K562 (cell line): ENCODE measurements around the gene SNX9. TPM values are rescaled to one million over a fixed set of nuclear protein-coding genes. Genes with fewer than 3 reads are reported as not detected.

ENCODE experiments used
- ARID3B ChIP-seq: fragments of 250-450 bp; sonication (Bioruptor Pico); IDR thresholded peaks from 2 replicates; pipeline ENCODE4 v1.4.0; 2020; ENCODE audit warnings: borderline replicate concordance
- BCLAF1 ChIP-seq, 2 experiments: fragments of 450-650 bp in 1 of 2; IDR thresholded peaks; 2 replicates each; pipeline ENCODE4 v1.6.1; 2011 to 2017; ENCODE audit warnings: low read depth in 2 of 2, antibody characterized with exemption in 1 of 2, borderline replicate concordance in 1 of 2, low read length in 1 of 2, mild to moderate bottlenecking in 1 of 2, mixed read lengths in 1 of 2; ENCODE audit not compliant: control insufficient read depth in 1 of 2
- BCOR ChIP-seq: fragments of 450-650 bp; IDR thresholded peaks from 2 replicates; pipeline ENCODE4 v1.6.1; 2016
- BMI1 ChIP-seq: fragments of 150-350 bp; IDR thresholded peaks from 2 replicates; pipeline ENCODE4 v1.6.1; 2014; ENCODE audit warnings: low read length
- CBFA2T2 ChIP-seq: fragments of 450-650 bp; conservative IDR thresholded peaks from 2 replicates; pipeline ENCODE4 v1.6.1; 2017; ENCODE audit warnings: mild to moderate bottlenecking
- FOSL1 ChIP-seq: fragments of 200-800 bp; sonication (Bioruptor generic); conservative IDR thresholded peaks from 2 replicates; pipeline ENCODE4 v1.6.1; 2016; ENCODE audit warnings: missing genetic modification characterization, missing compliant biosample characterization
- GTF2F1 ChIP-seq: IDR thresholded peaks from 2 replicates; pipeline ENCODE4 v1.6.1; 2011; ENCODE audit warnings: low read depth, low read length, improper control_type of control experiment
- KDM1A ChIP-seq, 2 experiments: fragments of 450-650 bp; IDR thresholded peaks; 2 replicates each; pipeline ENCODE4 v1.6.1; 2016; ENCODE audit warnings: mild to moderate bottlenecking in 2 of 2
- MCM7 ChIP-seq, 2 experiments: fragments of 450-650 bp; IDR thresholded peaks; 2 replicates each; pipeline ENCODE4 v1.6.1; 2016 to 2018
- NR4A1 ChIP-seq, 2 experiments: fragments of 250-450 bp in 1 of 2; fragments of 450-650 bp in 1 of 2; sonication (Bioruptor Pico) in 1 of 2; IDR thresholded peaks; 2 replicates each; pipeline versions ENCODE4 v1.4.0 to v1.6.1; 2016 to 2020; ENCODE audit warnings: mild to moderate bottlenecking in 2 of 2, missing compliant biosample characterization in 1 of 2, missing genetic modification characterization in 1 of 2, moderate library complexity in 1 of 2
- SUPT5H ChIP-seq: fragments of 450-650 bp; IDR thresholded peaks from 2 replicates; pipeline ENCODE4 v1.6.1; 2016
- XRCC3 ChIP-seq: fragments of 450-650 bp; IDR thresholded peaks from 2 replicates; pipeline ENCODE4 v1.6.1; 2017; ENCODE audit warnings: mild to moderate bottlenecking, moderate library complexity
- ZEB2 ChIP-seq: fragments of 450-650 bp; IDR thresholded peaks from 2 replicates; pipeline ENCODE4 v1.6.1; 2016
- ZNF274 ChIP-seq: IDR thresholded peaks from 2 replicates; pipeline ENCODE4 v1.6.1; 2011; ENCODE audit warnings: low read depth, mild to moderate bottlenecking, low read length, moderate library complexity, borderline replicate concordance
- ZNF778 ChIP-seq: fragments of 450-650 bp; formaldehyde crosslinking; IDR thresholded peaks from 2 replicates; pipeline ENCODE4 v1.4.0; 2020; ENCODE audit warnings: mild to moderate bottlenecking, moderate library complexity
- ZNF79 ChIP-seq: fragments of 250-450 bp; sonication (Bioruptor Pico); IDR thresholded peaks from 2 replicates; pipeline ENCODE4 v1.4.0; 2020; ENCODE audit warnings: low read depth, mild to moderate bottlenecking, moderate library complexity
- polyA plus RNA-seq, 8 experiments: library from polyadenylated mRNA; depleted of rRNA in 4 of 8; stranded (reverse) in 5 of 8; unstranded in 3 of 8; fragments of >200 nt; fragmentation: Nextera tagmentation in 2 of 8; fragmentation: Illumina TruSeq in 1 of 8; extraction: Ambion mirVana in 2 of 8; extraction: Trizol in 1 of 8; gene quantifications; 2 replicates each; pipeline versions ENCODE4 v1.2.1 to v1.2.3, GENCODE V29; 2011 to 2014; ENCODE audit warnings: inconsistent platforms in 1 of 8, missing spikeins in 1 of 8
- total RNA-seq, 7 experiments: library from RNA; depleted of rRNA in 6 of 7; stranded (reverse); fragments of >200 nt in 6 of 7; fragmentation: Illumina TruSeq in 2 of 7; extraction: Trizol in 2 of 7; gene quantifications; 2 replicates each; pipeline versions ENCODE4 v1.2.1 to v1.2.3, GENCODE V29; 2011 to 2021; ENCODE audit warnings: low replicate concordance in 1 of 7
- TF ChIP-seq, protein P1 (sequence below): fragments of 200-800 bp; sonication (Bioruptor generic); IDR thresholded peaks from 2 replicates; pipeline ENCODE4 v1.6.1; 2016; ENCODE audit warnings: missing genetic modification characterization, missing compliant biosample characterization
- TF ChIP-seq, protein P2 (sequence below): sonication (generic); formaldehyde crosslinking; IDR thresholded peaks from 2 replicates; pipeline ENCODE4 v1.8.0; 2022; ENCODE audit warnings: mild to moderate bottlenecking, missing genetic modification reagents

The SNX9 gene
- total and polyA plus RNA-seq, 9 of the 15 experiments (the other 6 are each of a cell fraction or from before 2014, with no cell fraction given) = 6.0 to 81.7 (median 57.1) TPM

- TF ChIP-seq ARID3B (CRISPR knock-in tag) (no peak), BCOR (peak; percentile 55), GTF2F1 (peak; percentile 36; the same call in 1 of the 2 replicates), ZNF79 (CRISPR knock-in tag) (no peak), BMI1 (no peak), NR4A1 (CRISPR knock-in tag; IDR thresholded peaks at IDR 0.05) (no peak), NR4A1 (tag; IDR thresholded peaks at IDR 0.05) (no peak), MCM7 (IDR thresholded peaks at IDR 0.05) (no peak), KDM1A (IDR thresholded peaks at IDR 0.05) (no peak), CBFA2T2 (no peak), BCLAF1 (IDR thresholded peaks at IDR 0.05; ENCODE audit: borderline replicate concordance in 1 of 2, control insufficient read depth in 1 of 2, low read depth in 2 of 2, low read length in 1 of 2) (no peak), ZNF778 (no peak), SUPT5H (no peak), ZNF274 (no peak), ZEB2 (peak; percentile 93), XRCC3 (no peak), FOSL1 (no peak; the same call in 1 of the 2 replicates)
- TF ChIP-seq, protein P1, sequence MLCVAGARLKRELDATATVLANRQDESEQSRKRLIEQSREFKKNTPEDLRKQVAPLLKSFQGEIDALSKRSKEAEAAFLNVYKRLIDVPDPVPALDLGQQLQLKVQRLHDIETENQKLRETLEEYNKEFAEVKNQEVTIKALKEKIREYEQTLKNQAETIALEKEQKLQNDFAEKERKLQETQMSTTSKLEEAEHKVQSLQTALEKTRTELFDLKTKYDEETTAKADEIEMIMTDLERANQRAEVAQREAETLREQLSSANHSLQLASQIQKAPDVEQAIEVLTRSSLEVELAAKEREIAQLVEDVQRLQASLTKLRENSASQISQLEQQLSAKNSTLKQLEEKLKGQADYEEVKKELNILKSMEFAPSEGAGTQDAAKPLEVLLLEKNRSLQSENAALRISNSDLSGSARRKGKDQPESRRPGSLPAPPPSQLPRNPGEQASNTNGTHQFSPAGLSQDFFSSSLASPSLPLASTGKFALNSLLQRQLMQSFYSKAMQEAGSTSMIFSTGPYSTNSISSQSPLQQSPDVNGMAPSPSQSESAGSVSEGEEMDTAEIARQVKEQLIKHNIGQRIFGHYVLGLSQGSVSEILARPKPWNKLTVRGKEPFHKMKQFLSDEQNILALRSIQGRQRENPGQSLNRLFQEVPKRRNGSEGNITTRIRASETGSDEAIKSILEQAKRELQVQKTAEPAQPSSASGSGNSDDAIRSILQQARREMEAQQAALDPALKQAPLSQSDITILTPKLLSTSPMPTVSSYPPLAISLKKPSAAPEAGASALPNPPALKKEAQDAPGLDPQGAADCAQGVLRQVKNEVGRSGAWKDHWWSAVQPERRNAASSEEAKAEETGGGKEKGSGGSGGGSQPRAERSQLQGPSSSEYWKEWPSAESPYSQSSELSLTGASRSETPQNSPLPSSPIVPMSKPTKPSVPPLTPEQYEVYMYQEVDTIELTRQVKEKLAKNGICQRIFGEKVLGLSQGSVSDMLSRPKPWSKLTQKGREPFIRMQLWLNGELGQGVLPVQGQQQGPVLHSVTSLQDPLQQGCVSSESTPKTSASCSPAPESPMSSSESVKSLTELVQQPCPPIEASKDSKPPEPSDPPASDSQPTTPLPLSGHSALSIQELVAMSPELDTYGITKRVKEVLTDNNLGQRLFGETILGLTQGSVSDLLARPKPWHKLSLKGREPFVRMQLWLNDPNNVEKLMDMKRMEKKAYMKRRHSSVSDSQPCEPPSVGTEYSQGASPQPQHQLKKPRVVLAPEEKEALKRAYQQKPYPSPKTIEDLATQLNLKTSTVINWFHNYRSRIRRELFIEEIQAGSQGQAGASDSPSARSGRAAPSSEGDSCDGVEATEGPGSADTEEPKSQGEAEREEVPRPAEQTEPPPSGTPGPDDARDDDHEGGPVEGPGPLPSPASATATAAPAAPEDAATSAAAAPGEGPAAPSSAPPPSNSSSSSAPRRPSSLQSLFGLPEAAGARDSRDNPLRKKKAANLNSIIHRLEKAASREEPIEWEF (CRISPR knock-in tag) = no peak
- TF ChIP-seq, protein P2, sequence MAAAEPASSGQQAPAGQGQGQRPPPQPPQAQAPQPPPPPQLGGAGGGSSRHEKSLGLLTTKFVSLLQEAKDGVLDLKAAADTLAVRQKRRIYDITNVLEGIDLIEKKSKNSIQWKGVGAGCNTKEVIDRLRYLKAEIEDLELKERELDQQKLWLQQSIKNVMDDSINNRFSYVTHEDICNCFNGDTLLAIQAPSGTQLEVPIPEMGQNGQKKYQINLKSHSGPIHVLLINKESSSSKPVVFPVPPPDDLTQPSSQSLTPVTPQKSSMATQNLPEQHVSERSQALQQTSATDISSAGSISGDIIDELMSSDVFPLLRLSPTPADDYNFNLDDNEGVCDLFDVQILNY (CRISPR knock-in tag) = no peak
Measured at GRCh38 chr6:157823528-157824370, 703 bp downstream of the SNX9 start (continued).
